ENCODE measurements around the gene PIGX. TPM values are rescaled to one million over a fixed set of nuclear protein-coding genes. Genes with fewer than 3 reads are reported as not detected.
A peak's percentile ranks its signal among the peaks of the same experiment; 100 is the strongest.

The PIGX gene
- polyA plus RNA-seq, 2 donors, result 7.4 to 12.7 TPM

- Histone ChIP-seq H3K27me3 (ENCODE audit: control insufficient read depth in 1 of 2, insufficient read depth in 2 of 2, low read length in 2 of 2) (no peaks in the 10 kb centered on the region), H3K4me1 (ENCODE audit: control insufficient read depth in 2 of 2, insufficient read depth in 2 of 2, low read length in 1 of 2) (no peaks in the 10 kb centered on the region), H3K36me3 (ENCODE audit: control insufficient read depth in 2 of 2, insufficient read depth in 2 of 2, low read length in 1 of 2) (no peaks in the 10 kb centered on the region), H3K4me3 (ENCODE audit: low read depth in 1 of 2, low read length in 2 of 2) (no peak overlapping the region), H3K9me3 (ENCODE audit: control insufficient read depth in 2 of 2, insufficient read depth in 1 of 2, low read depth in 1 of 2, low read length in 1 of 2) (no peaks in the 10 kb centered on the region), H3K27ac (ENCODE audit: low read depth in 2 of 2, low read length in 1 of 2) (peak overlapping the region in 1 of 2 donors; percentile 21)
- WGBS, 2 donors, result 33 to 36% methylated on average over 24 of the region's 24 CpGs
Measured at GRCh38 chr3:196684548-196685407, 27.4 kb upstream of the PIGX start.

GRCh38 chr3:196686436-196686835, 25.7 kb upstream of the PIGX start:
- Histone ChIP-seq H3K9me3 (ENCODE audit: control insufficient read depth in 2 of 2, insufficient read depth in 1 of 2, low read depth in 1 of 2, low read length in 1 of 2) (no peaks in the 10 kb centered on the region), H3K36me3 (ENCODE audit: control insufficient read depth in 2 of 2, insufficient read depth in 2 of 2, low read length in 1 of 2) (no peaks in the 10 kb centered on the region), H3K27me3 (ENCODE audit: control insufficient read depth in 1 of 2, insufficient read depth in 2 of 2, low read length in 2 of 2) (no peaks in the 10 kb centered on the region), H3K27ac (ENCODE audit: low read depth in 2 of 2, low read length in 1 of 2) (no peak overlapping the region), H3K4me1 (ENCODE audit: control insufficient read depth in 2 of 2, insufficient read depth in 2 of 2, low read length in 1 of 2) (no peaks in the 10 kb centered on the region), H3K4me3 (ENCODE audit: low read depth in 1 of 2, low read length in 2 of 2) (no peak overlapping the region)
- WGBS, 2 donors, result 42 to 51% methylated on average over 2 of the region's 2 CpGs

- 50 to 55% methylated on average over 5 of the region's 5 CpGs for WGBS, 2 donors
- H3K4me3 ChIP-seq (ENCODE audit: low read depth in 1 of 2, low read length in 2 of 2), result no peak overlapping the region
- H3K9me3 ChIP-seq (ENCODE audit: control insufficient read depth in 2 of 2, insufficient read depth in 1 of 2, low read depth in 1 of 2, low read length in 1 of 2), result no peaks in the 10 kb centered on the region
- H3K27ac ChIP-seq (ENCODE audit: low read depth in 2 of 2, low read length in 1 of 2), result no peak overlapping the region
- no peaks in the 10 kb centered on the region for H3K27me3 ChIP-seq (ENCODE audit: control insufficient read depth in 1 of 2, insufficient read depth in 2 of 2, low read length in 2 of 2)
- no peaks in the 10 kb centered on the region for H3K36me3 ChIP-seq (ENCODE audit: control insufficient read depth in 2 of 2, insufficient read depth in 2 of 2, low read length in 1 of 2)
- no peaks in the 10 kb centered on the region for H3K4me1 ChIP-seq (ENCODE audit: control insufficient read depth in 2 of 2, insufficient read depth in 2 of 2, low read length in 1 of 2)
Measured at GRCh38 chr3:196688349-196688748, 23.8 kb upstream of the PIGX start.

GRCh38 chr3:196689941-196690660, 22.1 kb upstream of the PIGX start:
- peaks cover 0 to 5% of the 10 kb centered on the region in 2 donors for H3K9me3 ChIP-seq (ENCODE audit: control insufficient read depth in 2 of 2, insufficient read depth in 1 of 2, low read depth in 1 of 2, low read length in 1 of 2)
- H3K4me3 ChIP-seq (ENCODE audit: low read depth in 1 of 2, low read length in 2 of 2), result no peak overlapping the region
- H3K4me1 ChIP-seq (ENCODE audit: control insufficient read depth in 2 of 2, insufficient read depth in 2 of 2, low read length in 1 of 2), result peaks cover 0 to 2% of the 10 kb centered on the region in 2 donors
- no peaks in the 10 kb centered on the region for H3K36me3 ChIP-seq (ENCODE audit: control insufficient read depth in 2 of 2, insufficient read depth in 2 of 2, low read length in 1 of 2)
- 91 to 94% methylated on average over 17 of the region's 17 CpGs for WGBS, 2 donors
- no peaks in the 10 kb centered on the region for H3K27me3 ChIP-seq (ENCODE audit: control insufficient read depth in 1 of 2, insufficient read depth in 2 of 2, low read length in 2 of 2)
- no peak overlapping the region for H3K27ac ChIP-seq (ENCODE audit: low read depth in 2 of 2, low read length in 1 of 2)

GRCh38 chr3:196691386-196691785, 20.8 kb upstream of the PIGX start:
- H3K27ac ChIP-seq (ENCODE audit: low read depth in 2 of 2, low read length in 1 of 2), result no peak overlapping the region
- H3K36me3 ChIP-seq (ENCODE audit: control insufficient read depth in 2 of 2, insufficient read depth in 2 of 2, low read length in 1 of 2), result no peaks in the 10 kb centered on the region
- 69 to 70% methylated on average over 8 of the region's 8 CpGs for WGBS, 2 donors
- H3K4me1 ChIP-seq (ENCODE audit: control insufficient read depth in 2 of 2, insufficient read depth in 2 of 2, low read length in 1 of 2), result peaks cover 0 to 4% of the 10 kb centered on the region in 2 donors
- no peaks in the 10 kb centered on the region for H3K27me3 ChIP-seq (ENCODE audit: control insufficient read depth in 1 of 2, insufficient read depth in 2 of 2, low read length in 2 of 2)
- H3K4me3 ChIP-seq (ENCODE audit: low read depth in 1 of 2, low read length in 2 of 2), result no peak overlapping the region
- H3K9me3 ChIP-seq (ENCODE audit: control insufficient read depth in 2 of 2, insufficient read depth in 1 of 2, low read depth in 1 of 2, low read length in 1 of 2), result peaks cover 0 to 6% of the 10 kb centered on the region in 2 donors

GRCh38 chr3:196694202-196694638, 18.0 kb upstream of the PIGX start:
- peaks cover 0 to 4% of the 10 kb centered on the region in 2 donors for H3K4me1 ChIP-seq (ENCODE audit: control insufficient read depth in 2 of 2, insufficient read depth in 2 of 2, low read length in 1 of 2)
- H3K36me3 ChIP-seq (ENCODE audit: control insufficient read depth in 2 of 2, insufficient read depth in 2 of 2, low read length in 1 of 2), result no peaks in the 10 kb centered on the region
- H3K4me3 ChIP-seq (ENCODE audit: low read depth in 1 of 2, low read length in 2 of 2), result no peak overlapping the region
- peaks cover 0 to 6% of the 10 kb centered on the region in 2 donors for H3K9me3 ChIP-seq (ENCODE audit: control insufficient read depth in 2 of 2, insufficient read depth in 1 of 2, low read depth in 1 of 2, low read length in 1 of 2)
- 0% methylated on average over 1 of the region's 1 CpG for WGBS, 2 donors
- peak overlapping the region in 1 of 2 donors; percentile 3 for H3K27ac ChIP-seq (ENCODE audit: low read depth in 2 of 2, low read length in 1 of 2)
- no peaks in the 10 kb centered on the region for H3K27me3 ChIP-seq (ENCODE audit: control insufficient read depth in 1 of 2, insufficient read depth in 2 of 2, low read length in 2 of 2)

- Histone ChIP-seq H3K27ac (ENCODE audit: low read depth in 2 of 2, low read length in 1 of 2) (no peak overlapping the region), H3K36me3 (ENCODE audit: control insufficient read depth in 2 of 2, insufficient read depth in 2 of 2, low read length in 1 of 2) (no peaks in the 10 kb centered on the region), H3K4me1 (ENCODE audit: control insufficient read depth in 2 of 2, insufficient read depth in 2 of 2, low read length in 1 of 2) (peaks cover 0 to 4% of the 10 kb centered on the region in 2 donors), H3K4me3 (ENCODE audit: low read depth in 1 of 2, low read length in 2 of 2) (peak overlapping the region in 1 of 2 donors; percentile 2), H3K27me3 (ENCODE audit: control insufficient read depth in 1 of 2, insufficient read depth in 2 of 2, low read length in 2 of 2) (no peaks in the 10 kb centered on the region), H3K9me3 (ENCODE audit: control insufficient read depth in 2 of 2, insufficient read depth in 1 of 2, low read depth in 1 of 2, low read length in 1 of 2) (peaks cover 0 to 6% of the 10 kb centered on the region in 2 donors)
- WGBS, 2 donors, result 87 to 90% methylated on average over 16 to 17 of the region's 17 CpGs
Measured at GRCh38 chr3:196694941-196695848, 17.0 kb upstream of the PIGX start.

GRCh38 chr3:196695849-196696226, 16.3 kb upstream of the PIGX start:
- 75 to 76% methylated on average over 5 of the region's 5 CpGs for WGBS, 2 donors
- no peak overlapping the region for H3K27ac ChIP-seq (ENCODE audit: low read depth in 2 of 2, low read length in 1 of 2)
- H3K4me1 ChIP-seq (ENCODE audit: control insufficient read depth in 2 of 2, insufficient read depth in 2 of 2, low read length in 1 of 2), result peaks cover 0 to 4% of the 10 kb centered on the region in 2 donors
- peaks cover 0 to 6% of the 10 kb centered on the region in 2 donors for H3K9me3 ChIP-seq (ENCODE audit: control insufficient read depth in 2 of 2, insufficient read depth in 1 of 2, low read depth in 1 of 2, low read length in 1 of 2)
- H3K4me3 ChIP-seq (ENCODE audit: low read depth in 1 of 2, low read length in 2 of 2), result no peak overlapping the region
- no peaks in the 10 kb centered on the region for H3K27me3 ChIP-seq (ENCODE audit: control insufficient read depth in 1 of 2, insufficient read depth in 2 of 2, low read length in 2 of 2)
- no peaks in the 10 kb centered on the region for H3K36me3 ChIP-seq (ENCODE audit: control insufficient read depth in 2 of 2, insufficient read depth in 2 of 2, low read length in 1 of 2)

GRCh38 chr3:196697270-196697669, 14.9 kb upstream of the PIGX start:
- Histone ChIP-seq H3K27ac (ENCODE audit: low read depth in 2 of 2, low read length in 1 of 2) (no peak overlapping the region), H3K4me1 (ENCODE audit: control insufficient read depth in 2 of 2, insufficient read depth in 2 of 2, low read length in 1 of 2) (peaks cover 0 to 4% of the 10 kb centered on the region in 2 donors), H3K27me3 (ENCODE audit: control insufficient read depth in 1 of 2, insufficient read depth in 2 of 2, low read length in 2 of 2) (no peaks in the 10 kb centered on the region), H3K9me3 (ENCODE audit: control insufficient read depth in 2 of 2, insufficient read depth in 1 of 2, low read depth in 1 of 2, low read length in 1 of 2) (peaks cover 0 to 6% of the 10 kb centered on the region in 2 donors), H3K36me3 (ENCODE audit: control insufficient read depth in 2 of 2, insufficient read depth in 2 of 2, low read length in 1 of 2) (no peaks in the 10 kb centered on the region), H3K4me3 (ENCODE audit: low read depth in 1 of 2, low read length in 2 of 2) (no peak overlapping the region)
- WGBS, 2 donors, result 75 to 88% methylated on average over 5 of the region's 5 CpGs
